CD8-positive, alpha-beta memory T cell (primary cell): ENCODE measurements around the gene GTPBP1. TPM values are rescaled to one million over a fixed set of nuclear protein-coding genes. Genes with fewer than 3 reads are reported as not detected.

Source experiments
- CTCF ChIA-PET: fragments of 350-600 bp; sonication (Branson Sonifier 250); formaldehyde crosslinking; loops from one replicate; lab custom pipeline; 2021; ENCODE audit warnings: antibody characterized with exemption; lab: Charles Lee
- POLR2A ChIA-PET: fragments of 350-600 bp; sonication (Branson Sonifier 250); formaldehyde crosslinking; loops from one replicate; lab custom pipeline; 2021; ENCODE audit warnings: antibody characterized with exemption; lab: Charles Lee
- DNase-seq, 5 donors: peaks; one replicate each; pipeline versions ENCODE4 v3.0.0 to v3.0.0-alpha.2; 2020 to 2022; ENCODE audit warnings: mixed read lengths in 1 of 5
- H3K27ac ChIP-seq: one replicate; pipeline ENCODE4 v1.7.0; 2013; ENCODE audit warnings: low read depth, mild to moderate bottlenecking, low read length, moderate library complexity
- H3K27me3 ChIP-seq: 2 replicates; pipeline ENCODE4 v1.7.0; 2013; ENCODE audit warnings: low read length, mild to moderate bottlenecking; ENCODE audit not compliant: insufficient read depth, poor library complexity, severe bottlenecking
- H3K36me3 ChIP-seq: 2 replicates; pipeline ENCODE4 v1.7.0; 2013; ENCODE audit warnings: mild to moderate bottlenecking, low read length, moderate library complexity; ENCODE audit not compliant: insufficient read depth
- H3K4me1 ChIP-seq: 2 replicates; pipeline ENCODE4 v1.7.0; 2013; ENCODE audit warnings: mild to moderate bottlenecking, low read length, moderate library complexity; ENCODE audit not compliant: insufficient read depth
- H3K4me3 ChIP-seq: 2 replicates; pipeline ENCODE4 v1.7.0; 2013; ENCODE audit warnings: mild to moderate bottlenecking, low read length
- H3K9me3 ChIP-seq: 2 replicates; pipeline ENCODE4 v1.7.0; 2013; ENCODE audit warnings: mild to moderate bottlenecking, low read length
- H3K27ac Mint-ChIP-seq, 8 donors: one replicate each; pipeline ENCODE4 v1.8.0; 2020 to 2021; ENCODE audit warnings: mixed read lengths in 8 of 8, mild to moderate bottlenecking in 6 of 8, inconsistent platforms in 3 of 8, moderate library complexity in 3 of 8
- H3K27me3 Mint-ChIP-seq, 2 donors: one replicate each; pipeline ENCODE4 v1.8.0; 2020 to 2021; ENCODE audit warnings: mixed read lengths in 2 of 2, mild to moderate bottlenecking in 1 of 2, moderate library complexity in 1 of 2
- H3K36me3 Mint-ChIP-seq, 3 donors: one replicate each; pipeline ENCODE4 v1.8.0; 2020 to 2021; ENCODE audit warnings: mixed read lengths in 3 of 3, inconsistent platforms in 1 of 3, mild to moderate bottlenecking in 1 of 3
- H3K4me1 Mint-ChIP-seq, 3 donors: one replicate each; pipeline ENCODE4 v1.8.0; 2020 to 2021; ENCODE audit warnings: mixed read lengths in 3 of 3, inconsistent platforms in 1 of 3, mild to moderate bottlenecking in 1 of 3
- H3K4me3 Mint-ChIP-seq, 7 donors: one replicate each; pipeline ENCODE4 v1.8.0; 2020 to 2021; ENCODE audit warnings: mixed read lengths in 7 of 7, mild to moderate bottlenecking in 6 of 7, moderate library complexity in 4 of 7, inconsistent platforms in 2 of 7
- H3K9me3 Mint-ChIP-seq, 5 donors: one replicate each; pipeline ENCODE4 v1.8.0; 2020 to 2022; ENCODE audit warnings: mixed read lengths in 5 of 5, mild to moderate bottlenecking in 3 of 5, moderate library complexity in 2 of 5, inconsistent platforms in 1 of 5
- polyA plus RNA-seq: library from polyadenylated mRNA; unstranded; fragments of 300-500 nt; fragmentation: Illumina TruSeq; gene quantifications from one replicate; pipeline ENCODE4 v1.2.3, GENCODE V29; 2021
- total RNA-seq, 2 experiments: library from RNA; stranded (reverse); gene quantifications; one replicate each; pipeline ENCODE4 v1.2.3, GENCODE V29; 2021

GTPBP1 gene
- total and polyA plus RNA-seq, 3 experiments from 2014 or later: 28.2 to 63.7 (median 62.7) TPM

- Histone ChIP-seq H3K4me3 (no peak overlapping the region), H3K9me3 (no peaks in the 10 kb centered on the region), H3K4me1 (peaks cover 48% of the 10 kb centered on the region), H3K27ac (no peak overlapping the region), H3K27me3 (no peaks in the 10 kb centered on the region), H3K36me3 (peaks cover 60% of the 10 kb centered on the region)
- POLR2A ChIA-PET: interaction anchor here (0.6 to 13.9 kb wide), 5 partner anchors 15 to 479 kb away, joined by 4 to 275 read pairs (median 20); partner anchors contain the start of genes GTPBP1 and SUN2
- peaks cover 49 to 83% (median 50%) of the 10 kb centered on the region in 3 donors for H3K4me1 Mint-ChIP-seq
- H3K27ac Mint-ChIP-seq: peak overlapping the region in 5 of 8 donors; percentile 38 to 88 (median 71)
- H3K36me3 Mint-ChIP-seq: peaks cover 11 to 95% (median 12%) of the 10 kb centered on the region in 3 donors
- CTCF ChIA-PET: interaction anchor here (1.4 to 7.6 kb wide), 3 partner anchors 11 to 29 kb away, joined by 4 to 83 read pairs (median 78); no protein-coding TSS in a partner anchor
- no peaks in the 10 kb centered on the region for H3K9me3 Mint-ChIP-seq
- H3K4me3 Mint-ChIP-seq: no peak overlapping the region
- peak in 1 of 5 donors; percentile 47 for DNase-seq
- peaks cover 0 to 1% of the 10 kb centered on the region in 2 donors for H3K27me3 Mint-ChIP-seq
These were observed 30.5 kb downstream of the GTPBP1 start for GRCh38 chr22:38736257-38736570.

DNA sequence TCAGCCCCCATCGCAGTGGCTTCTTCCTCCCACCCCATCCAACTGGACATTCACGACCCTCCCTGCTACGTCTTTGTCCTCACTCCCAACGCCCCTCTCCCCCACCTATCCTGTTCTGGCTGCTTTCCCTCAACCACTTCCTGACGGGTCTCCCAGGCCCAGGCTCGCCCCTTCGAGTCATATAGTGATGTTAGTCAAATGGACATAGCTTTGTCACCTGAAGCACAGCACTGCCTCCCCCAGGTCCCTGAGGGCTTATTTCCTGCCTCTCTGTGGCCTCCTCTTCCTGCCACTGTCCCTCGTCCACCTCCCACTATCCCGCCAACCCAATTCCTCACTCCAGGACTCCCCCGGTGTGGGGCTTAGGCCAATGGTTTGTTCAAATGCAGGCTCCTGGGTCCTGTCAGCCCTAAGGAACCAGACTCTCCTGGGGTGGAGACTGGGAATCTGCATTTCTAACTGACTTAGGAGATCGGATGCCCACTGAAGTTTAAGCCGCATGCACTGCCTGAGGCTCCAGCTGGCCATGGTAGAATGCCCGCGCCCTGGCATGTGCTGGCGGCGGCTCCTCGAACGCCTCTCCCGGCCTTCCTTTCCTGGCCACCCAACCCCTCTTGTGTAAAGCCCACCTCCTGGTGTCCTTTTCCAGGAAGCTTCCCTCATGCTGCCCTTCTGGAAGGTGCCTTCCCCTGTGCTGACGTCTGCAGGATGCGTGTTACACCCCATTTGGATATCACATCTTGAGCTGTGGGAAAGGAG, 31.7 kb downstream of the GTPBP1 start:
- H3K27ac Mint-ChIP-seq: peak overlapping the region; percentile 71 to 96 (median 88)
- H3K27me3 Mint-ChIP-seq: peaks cover 0 to 1% of the 10 kb centered on the region in 2 donors
- H3K4me3 ChIP-seq: no peak overlapping the region
- H3K36me3 ChIP-seq: peaks cover 73% of the 10 kb centered on the region
- no peaks in the 10 kb centered on the region for H3K9me3 ChIP-seq
- H3K9me3 Mint-ChIP-seq: no peaks in the 10 kb centered on the region
- peak in 1 of 5 donors; percentile 47 for DNase-seq
- peaks cover 11 to 97% (median 15%) of the 10 kb centered on the region in 3 donors for H3K36me3 Mint-ChIP-seq
- peaks cover 60% of the 10 kb centered on the region for H3K4me1 ChIP-seq
- CTCF ChIA-PET: interaction anchor here (7.6 kb wide), 1 partner anchor 28 kb away, joined by 78 read pairs; no protein-coding TSS in a partner anchor
- H3K27ac ChIP-seq: no peak overlapping the region
- H3K27me3 ChIP-seq: no peaks in the 10 kb centered on the region
- POLR2A ChIA-PET: interaction anchor here (0.5 to 13.9 kb wide), 4 partner anchors 14 to 478 kb away, joined by 3 to 275 read pairs (median 13); partner anchors contain the start of genes GTPBP1 and SUN2
- H3K4me1 Mint-ChIP-seq: peaks cover 50 to 83% (median 54%) of the 10 kb centered on the region in 3 donors
- peak overlapping the region in 2 of 7 donors; percentile 44 to 66 for H3K4me3 Mint-ChIP-seq

GRCh38 chr22:38738475-38739070, 32.8 kb downstream of the GTPBP1 start:
- no peaks in the 10 kb centered on the region for H3K27me3 Mint-ChIP-seq
- Histone ChIP-seq H3K4me1 (peaks cover 63% of the 10 kb centered on the region), H3K27me3 (no peaks in the 10 kb centered on the region), H3K27ac (no peak overlapping the region), H3K36me3 (peaks cover 84% of the 10 kb centered on the region), H3K9me3 (no peaks in the 10 kb centered on the region), H3K4me3 (no peak overlapping the region)
- peak overlapping the region in 7 of 8 donors; percentile 58 to 88 (median 77) for H3K27ac Mint-ChIP-seq
- DNase-seq: peak in 1 of 5 donors; percentile 43
- no peaks in the 10 kb centered on the region for H3K9me3 Mint-ChIP-seq
- ChIA-PET CTCF (interaction anchor here (1.0 to 1.1 kb wide), 2 partner anchors 10 to 14 kb away, joined by 3 to 4 read pairs; no protein-coding TSS in a partner anchor), POLR2A (interaction anchor here (0.5 to 13.9 kb wide), 3 partner anchors 12 to 477 kb away, joined by 3 to 275 read pairs (median 6); partner anchors contain the start of genes GTPBP1 and SUN2)
- H3K36me3 Mint-ChIP-seq: peaks cover 11 to 100% (median 17%) of the 10 kb centered on the region in 3 donors
- peaks cover 43 to 84% (median 49%) of the 10 kb centered on the region in 3 donors for H3K4me1 Mint-ChIP-seq
- peak overlapping the region in 1 of 7 donors; percentile 9 for H3K4me3 Mint-ChIP-seq

- peaks cover 36 to 76% (median 43%) of the 10 kb centered on the region in 3 donors for H3K4me1 Mint-ChIP-seq
- Histone ChIP-seq H3K36me3 (peaks cover 92% of the 10 kb centered on the region), H3K9me3 (no peaks in the 10 kb centered on the region), H3K4me3 (no peak overlapping the region), H3K27ac (no peak overlapping the region), H3K4me1 (peaks cover 63% of the 10 kb centered on the region), H3K27me3 (no peaks in the 10 kb centered on the region)
- peak overlapping the region in 5 of 8 donors; percentile 12 to 64 (median 47) for H3K27ac Mint-ChIP-seq
- DNase-seq: no peak
- no peaks in the 10 kb centered on the region for H3K27me3 Mint-ChIP-seq
- H3K36me3 Mint-ChIP-seq: peaks cover 11 to 99% (median 16%) of the 10 kb centered on the region in 3 donors
- no peaks in the 10 kb centered on the region for H3K9me3 Mint-ChIP-seq
- CTCF ChIA-PET: interaction anchor here (1.0 to 2.0 kb wide), 3 partner anchors 9 to 20 kb away, joined by 3 to 4 read pairs (median 4); no protein-coding TSS in a partner anchor
- POLR2A ChIA-PET: interaction anchor here (13.9 kb wide), 1 partner anchor 12 kb away, joined by 275 read pairs; the partner anchor contains the start of gene SUN2
- H3K4me3 Mint-ChIP-seq: peak overlapping the region in 2 of 7 donors; percentile 39 to 79
These were observed 33.7 kb downstream of the GTPBP1 start for GRCh38 chr22:38739300-38740055.

GRCh38 chr22:38740116-38740723, 34.5 kb downstream of the GTPBP1 start:
- no peaks in the 10 kb centered on the region for H3K27me3 ChIP-seq
- no peaks in the 10 kb centered on the region for H3K9me3 ChIP-seq
- Mint-ChIP-seq H3K36me3 (peaks cover 15 to 99% (median 18%) of the 10 kb centered on the region in 3 donors), H3K27ac (peak overlapping the region in 4 of 8 donors; percentile 42 to 93 (median 56)), H3K4me1 (peaks cover 36 to 76% (median 42%) of the 10 kb centered on the region in 3 donors), H3K9me3 (no peaks in the 10 kb centered on the region), H3K4me3 (peak overlapping the region in 1 of 7 donors; percentile 39), H3K27me3 (no peaks in the 10 kb centered on the region)
- ChIA-PET CTCF (interaction anchor here (1.0 to 2.0 kb wide), 3 partner anchors 16 to 102 kb away, joined by 3 to 4 read pairs (median 4); partner anchors contain the start of gene SUN2), POLR2A (interaction anchor here (13.9 kb wide), 1 partner anchor 11 kb away, joined by 275 read pairs; the partner anchor contains the start of gene SUN2)
- H3K4me1 ChIP-seq: peaks cover 69% of the 10 kb centered on the region
- no peak overlapping the region for H3K27ac ChIP-seq
- no peak overlapping the region for H3K4me3 ChIP-seq
- peak in 1 of 5 donors; percentile 46 for DNase-seq
- H3K36me3 ChIP-seq: peaks cover 98% of the 10 kb centered on the region

- H3K36me3 Mint-ChIP-seq: peaks cover 15 to 99% (median 18%) of the 10 kb centered on the region in 3 donors
- Histone ChIP-seq H3K4me3 (no peak overlapping the region), H3K9me3 (no peaks in the 10 kb centered on the region), H3K4me1 (peaks cover 69% of the 10 kb centered on the region), H3K27me3 (no peaks in the 10 kb centered on the region), H3K27ac (no peak overlapping the region), H3K36me3 (peaks cover 98% of the 10 kb centered on the region)
- CTCF ChIA-PET: interaction anchor here (1.0 to 2.0 kb wide), 3 partner anchors 15 to 102 kb away, joined by 3 to 4 read pairs (median 4); partner anchors contain the start of gene SUN2
- no peaks in the 10 kb centered on the region for H3K9me3 Mint-ChIP-seq
- H3K4me1 Mint-ChIP-seq: peaks cover 36 to 76% (median 41%) of the 10 kb centered on the region in 3 donors
- H3K4me3 Mint-ChIP-seq: peak overlapping the region in 1 of 7 donors; percentile 9
- peak in 1 of 5 donors; percentile 37 for DNase-seq
- H3K27ac Mint-ChIP-seq: peak overlapping the region in 6 of 8 donors; percentile 38 to 93 (median 48)
- no peaks in the 10 kb centered on the region for H3K27me3 Mint-ChIP-seq
- POLR2A ChIA-PET: interaction anchor here (13.9 kb wide), 1 partner anchor 10 kb away, joined by 275 read pairs; the partner anchor contains the start of gene SUN2
These were observed 35.0 kb downstream of the GTPBP1 start for GRCh38 chr22:38740754-38741153.
